SU-DHL-6 (cell line): ENCODE data around the gene SFTA2.

Source experiments
- EZH2phosphoT487 ChIP-seq: fragments of 200-600 bp; sonication (generic), shearing (Covaris generic); conservative IDR thresholded peaks from 2 replicates; pipeline ENCODE4 v1.6.1; 2018; ENCODE audit warnings: mild to moderate bottlenecking, antibody characterized with exemption, low read length, moderate library complexity, mixed read lengths
- TF ChIP-seq, protein P1 (sequence below): fragments of 200-600 bp; sonication (generic); IDR thresholded peaks from one replicate; pipeline ENCODE4 v1.5.1; 2017; ENCODE audit warnings: antibody characterized with exemption, mild to moderate bottlenecking, low read length, moderate library complexity; ENCODE audit not compliant: insufficient read depth, poor library complexity, severe bottlenecking

DNA sequence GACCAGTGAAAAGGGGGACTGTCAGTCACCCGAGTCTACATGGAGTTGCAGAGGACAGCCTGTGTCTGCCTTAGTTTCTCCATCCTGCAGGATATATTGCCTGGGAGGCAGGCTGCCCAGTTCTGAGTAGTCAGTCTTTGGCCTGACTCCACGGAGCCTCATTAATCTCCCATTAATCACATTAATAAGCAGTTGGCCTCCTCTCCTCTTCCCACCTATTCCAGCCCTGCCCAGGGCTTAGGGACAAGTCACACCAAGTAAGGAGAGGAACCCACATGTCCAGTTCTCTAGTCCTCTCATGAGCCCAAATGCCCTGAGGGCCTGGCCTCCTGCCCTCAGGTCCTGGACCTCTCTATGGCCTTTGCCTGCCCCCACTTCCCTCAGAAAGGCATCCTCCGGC, 7.5 kb upstream of the SFTA2 start:
- TF ChIP-seq, protein P1, sequence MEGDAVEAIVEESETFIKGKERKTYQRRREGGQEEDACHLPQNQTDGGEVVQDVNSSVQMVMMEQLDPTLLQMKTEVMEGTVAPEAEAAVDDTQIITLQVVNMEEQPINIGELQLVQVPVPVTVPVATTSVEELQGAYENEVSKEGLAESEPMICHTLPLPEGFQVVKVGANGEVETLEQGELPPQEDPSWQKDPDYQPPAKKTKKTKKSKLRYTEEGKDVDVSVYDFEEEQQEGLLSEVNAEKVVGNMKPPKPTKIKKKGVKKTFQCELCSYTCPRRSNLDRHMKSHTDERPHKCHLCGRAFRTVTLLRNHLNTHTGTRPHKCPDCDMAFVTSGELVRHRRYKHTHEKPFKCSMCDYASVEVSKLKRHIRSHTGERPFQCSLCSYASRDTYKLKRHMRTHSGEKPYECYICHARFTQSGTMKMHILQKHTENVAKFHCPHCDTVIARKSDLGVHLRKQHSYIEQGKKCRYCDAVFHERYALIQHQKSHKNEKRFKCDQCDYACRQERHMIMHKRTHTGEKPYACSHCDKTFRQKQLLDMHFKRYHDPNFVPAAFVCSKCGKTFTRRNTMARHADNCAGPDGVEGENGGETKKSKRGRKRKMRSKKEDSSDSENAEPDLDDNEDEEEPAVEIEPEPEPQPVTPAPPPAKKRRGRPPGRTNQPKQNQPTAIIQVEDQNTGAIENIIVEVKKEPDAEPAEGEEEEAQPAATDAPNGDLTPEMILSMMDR: no peak
- TF ChIP-seq EZH2phosphoT487: no peak
